PC-9 (cell line): ENCODE measurements around the gene IGDCC3. TPM values are rescaled to one million over a fixed set of nuclear protein-coding genes. Genes with fewer than 3 reads are reported as not detected.
A peak's percentile ranks its signal among the peaks of the same experiment; 100 is the strongest.

Source experiments
- BruUV-seq: library from RNA; stranded (reverse); fragments of 400-500 nt; replicated peaks from 2 replicates; lab custom pipeline; 2021; lab: Mats Ljungman, UMichigan
- CTCF ChIA-PET: fragments of 300-600 bp; sonication (Branson Sonifier 250); formaldehyde crosslinking; loops from one replicate; lab custom pipeline; 2022; ENCODE audit warnings: antibody characterized with exemption; lab: Charles Lee
- POLR2A ChIA-PET: fragments of 300-600 bp; sonication (Branson Sonifier 250); formaldehyde crosslinking; loops from one replicate; lab custom pipeline; 2022; ENCODE audit warnings: antibody characterized with exemption; ENCODE audit not compliant: unreplicated experiment; lab: Charles Lee
- DNase-seq, 2 experiments: peaks; one replicate each; pipeline versions ENCODE4 v3.0.0 to v3.0.0-alpha.2; 2015 to 2022; ENCODE audit warnings: mixed read lengths in 1 of 2
- H2AFZ ChIP-seq: fragments of 200-600 bp; sonication (generic); 2 replicates; pipeline ENCODE4 v1.8.1; 2017; ENCODE audit warnings: antibody characterized with exemption
- H3F3A ChIP-seq: fragments of 200-600 bp; sonication (generic); 2 replicates; pipeline ENCODE4 v1.8.1; 2017; ENCODE audit warnings: antibody characterized with exemption, mild to moderate bottlenecking, low read depth; ENCODE audit not compliant: insufficient read depth
- H3K27ac ChIP-seq: fragments of 200-600 bp; sonication (generic); 2 replicates; pipeline ENCODE4 v1.6.1; 2016; ENCODE audit warnings: mixed run types
- H3K27me3 ChIP-seq: fragments of 200-600 bp; sonication (generic); 2 replicates; pipeline ENCODE4 v1.6.1; 2016; ENCODE audit warnings: low read depth, mixed run types; ENCODE audit not compliant: insufficient read depth
- H3K36me3 ChIP-seq: fragments of 200-600 bp; sonication (generic); 2 replicates; pipeline ENCODE4 v1.6.1; 2016; ENCODE audit warnings: low read depth, mixed run types
- H3K4me1 ChIP-seq: fragments of 200-600 bp; sonication (generic); replicated peaks from 2 replicates; pipeline ENCODE4 v1.6.1; 2016; ENCODE audit warnings: mixed run types; ENCODE audit not compliant: insufficient read depth
- H3K4me2 ChIP-seq: fragments of 200-600 bp; sonication (generic); 2 replicates; pipeline ENCODE4 v1.6.1; 2017; ENCODE audit warnings: mixed run types
- H3K4me3 ChIP-seq: fragments of 200-600 bp; sonication (generic); 2 replicates; pipeline ENCODE4 v1.6.1; 2016; ENCODE audit warnings: mixed run types
- H3K79me2 ChIP-seq: fragments of 200-600 bp; sonication (generic); 2 replicates; pipeline ENCODE4 v1.6.1; 2017; ENCODE audit warnings: low read depth, mixed run types
- H3K9me2 ChIP-seq: fragments of 200-600 bp; sonication (generic); 2 replicates; pipeline ENCODE4 v1.8.1; 2017; ENCODE audit warnings: mild to moderate bottlenecking; ENCODE audit not compliant: insufficient read depth
- H3K9me3 ChIP-seq: fragments of 200-600 bp; sonication (generic); 2 replicates; pipeline ENCODE4 v1.8.1; 2016; ENCODE audit warnings: low read depth; ENCODE audit not compliant: insufficient read depth
- H4K20me1 ChIP-seq: fragments of 200-600 bp; sonication (generic); 2 replicates; pipeline ENCODE4 v1.8.1; 2017; ENCODE audit not compliant: insufficient read depth
- CTCF ChIP-seq: fragments of 200-600 bp; sonication (generic); conservative IDR thresholded peaks from 2 replicates; pipeline ENCODE4 v1.6.1; 2017; ENCODE audit warnings: mixed run types, antibody characterized with exemption, mild to moderate bottlenecking, moderate library complexity
- EZH2 ChIP-seq: fragments of 200-600 bp; sonication (generic); IDR thresholded peaks from 2 replicates; pipeline ENCODE4 v1.8.0; 2017; ENCODE audit warnings: antibody characterized with exemption, low read depth
- intact Hi-C: fragments of 100-400 bp; cut with micrococcal nuclease; formaldehyde crosslinking; loops from one replicate; pipeline ENCODE4 v1.10.0; 2022; ENCODE audit not compliant: unreplicated experiment
- total RNA-seq: library from RNA; stranded (reverse); gene quantifications from 2 replicates; pipeline ENCODE4 v1.2.3, GENCODE V29; 2021

The IGDCC3 gene
- total RNA-seq, 1 experiment from 2014 or later: 0.22 TPM

GRCh38 chr15:65298731-65299130, 79.1 kb downstream of the IGDCC3 start:
- BruUV-seq: no TSS peak
- 0 out of 2 replicates have a peak, but pooled peaks cover 20% of the 10 kb centered on the region for H3K4me1 ChIP-seq
- H4K20me1 ChIP-seq: no peaks in the 10 kb centered on the region
- ChIA-PET CTCF (no interaction called here), POLR2A (no interaction called here)
- peaks cover 18% of the 10 kb centered on the region for H3F3A ChIP-seq
- H3K27ac ChIP-seq: no peak overlapping the region
- H3K79me2 ChIP-seq: no peaks in the 10 kb centered on the region
- H3K27me3 ChIP-seq: no peaks in the 10 kb centered on the region
- H3K9me2 ChIP-seq: no peaks in the 10 kb centered on the region
- no peaks in the 10 kb centered on the region for H3K9me3 ChIP-seq
- intact Hi-C loops: loop anchor here (1.0 kb wide), 1 partner anchor 265 kb away; no protein-coding TSS in a partner anchor
- DNase-seq: no peak
- H3K4me3 ChIP-seq: no peak overlapping the region
- H2AFZ ChIP-seq: no peak overlapping the region
- no peak overlapping the region for H3K4me2 ChIP-seq
- TF ChIP-seq EZH2 (no peak), CTCF (no peak)
- no peaks in the 10 kb centered on the region for H3K36me3 ChIP-seq

GRCh38 chr15:65292938-65293518, 84.8 kb downstream of the IGDCC3 start:
- Histone ChIP-seq H2AFZ (no peak overlapping the region), H3K36me3 (no peaks in the 10 kb centered on the region), H3K27ac (no peak overlapping the region), H3K4me1 (peaks cover 25% of the 10 kb centered on the region), H3K4me3 (no peak overlapping the region), H3K79me2 (no peaks in the 10 kb centered on the region), H4K20me1 (no peaks in the 10 kb centered on the region), H3K27me3 (no peaks in the 10 kb centered on the region), H3K9me2 (no peaks in the 10 kb centered on the region), H3F3A (peaks cover 27% of the 10 kb centered on the region), H3K9me3 (no peaks in the 10 kb centered on the region), H3K4me2 (no peak overlapping the region)
- DNase-seq: peak in 1 of 2 experiments; percentile 82
- TF ChIP-seq EZH2: no peak
- TF ChIP-seq CTCF: no peak
- BruUV-seq: no TSS peak
- POLR2A ChIA-PET: no interaction called here
- intact Hi-C loops: no loop called here
- CTCF ChIA-PET: interaction anchor here (0.6 kb wide), 1 partner anchor 101 kb away, joined by 8 read pairs; no protein-coding TSS in a partner anchor

- DNase-seq: no peak
- no peaks in the 10 kb centered on the region for H3K9me2 ChIP-seq
- H3K4me2 ChIP-seq: no peak overlapping the region
- intact Hi-C loops: no loop called here
- H3K36me3 ChIP-seq: no peaks in the 10 kb centered on the region
- no peak overlapping the region for H2AFZ ChIP-seq
- no peak overlapping the region for H3K27ac ChIP-seq
- ChIA-PET CTCF (no interaction called here), POLR2A (interaction anchor here (0.6 kb wide), 1 partner anchor 549 kb away, joined by 6 read pairs; no protein-coding TSS in a partner anchor)
- no peaks in the 10 kb centered on the region for H3K9me3 ChIP-seq
- H3K4me3 ChIP-seq: no peak overlapping the region
- BruUV-seq: no TSS peak
- H3K79me2 ChIP-seq: no peaks in the 10 kb centered on the region
- no peaks in the 10 kb centered on the region for H4K20me1 ChIP-seq
- peaks cover 21% of the 10 kb centered on the region for H3K4me1 ChIP-seq
- H3F3A ChIP-seq: peaks cover 22% of the 10 kb centered on the region
- no peaks in the 10 kb centered on the region for H3K27me3 ChIP-seq
- TF ChIP-seq EZH2 (no peak), CTCF (no peak)
These were observed 87.6 kb downstream of the IGDCC3 start for GRCh38 chr15:65290228-65290627.
